ENCODE data around the gene TNPO2.

- TF ChIP-seq CTCF (conservative IDR thresholded peaks at IDR 0.05; ENCODE audit: low read depth in 2 of 2) (no peak), POLR2AphosphoS5 (IDR thresholded peaks at IDR 0.05; ENCODE audit: low read depth) (no peak), CREB1 (CRISPR knock-in tag; IDR thresholded peaks at IDR 0.05; ENCODE audit: low read depth) (no peak), EZH2phosphoT487 (IDR thresholded peaks at IDR 0.05; ENCODE audit: unreplicated experiment) (no peak), STAT1 (IDR thresholded peaks at IDR 0.05; ENCODE audit: unreplicated experiment) (no peak), EZH2 (IDR thresholded peaks at IDR 0.05; ENCODE audit: low read depth, unreplicated experiment) (no peak), ETS1 (IDR thresholded peaks at IDR 0.05) (no peak)
- TF ChIP-seq, protein P1, sequence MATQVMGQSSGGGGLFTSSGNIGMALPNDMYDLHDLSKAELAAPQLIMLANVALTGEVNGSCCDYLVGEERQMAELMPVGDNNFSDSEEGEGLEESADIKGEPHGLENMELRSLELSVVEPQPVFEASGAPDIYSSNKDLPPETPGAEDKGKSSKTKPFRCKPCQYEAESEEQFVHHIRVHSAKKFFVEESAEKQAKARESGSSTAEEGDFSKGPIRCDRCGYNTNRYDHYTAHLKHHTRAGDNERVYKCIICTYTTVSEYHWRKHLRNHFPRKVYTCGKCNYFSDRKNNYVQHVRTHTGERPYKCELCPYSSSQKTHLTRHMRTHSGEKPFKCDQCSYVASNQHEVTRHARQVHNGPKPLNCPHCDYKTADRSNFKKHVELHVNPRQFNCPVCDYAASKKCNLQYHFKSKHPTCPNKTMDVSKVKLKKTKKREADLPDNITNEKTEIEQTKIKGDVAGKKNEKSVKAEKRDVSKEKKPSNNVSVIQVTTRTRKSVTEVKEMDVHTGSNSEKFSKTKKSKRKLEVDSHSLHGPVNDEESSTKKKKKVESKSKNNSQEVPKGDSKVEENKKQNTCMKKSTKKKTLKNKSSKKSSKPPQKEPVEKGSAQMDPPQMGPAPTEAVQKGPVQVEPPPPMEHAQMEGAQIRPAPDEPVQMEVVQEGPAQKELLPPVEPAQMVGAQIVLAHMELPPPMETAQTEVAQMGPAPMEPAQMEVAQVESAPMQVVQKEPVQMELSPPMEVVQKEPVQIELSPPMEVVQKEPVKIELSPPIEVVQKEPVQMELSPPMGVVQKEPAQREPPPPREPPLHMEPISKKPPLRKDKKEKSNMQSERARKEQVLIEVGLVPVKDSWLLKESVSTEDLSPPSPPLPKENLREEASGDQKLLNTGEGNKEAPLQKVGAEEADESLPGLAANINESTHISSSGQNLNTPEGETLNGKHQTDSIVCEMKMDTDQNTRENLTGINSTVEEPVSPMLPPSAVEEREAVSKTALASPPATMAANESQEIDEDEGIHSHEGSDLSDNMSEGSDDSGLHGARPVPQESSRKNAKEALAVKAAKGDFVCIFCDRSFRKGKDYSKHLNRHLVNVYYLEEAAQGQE (IDR thresholded peaks at IDR 0.05; ENCODE audit: unreplicated experiment) = no peak
These were observed 1.8 kb downstream of the TNPO2 start for GRCh38 chr19:12721656-12722565.

Data from GM23338 (cell line).